NCI-H1436 (cell line): ENCODE measurements around the gene SCAANT1.

Experiments used
- DNase-seq: peaks from one replicate; lab custom pipeline; 2025; lab: John Stamatoyannopoulos, UW

SCAANT1 gene

DNA sequence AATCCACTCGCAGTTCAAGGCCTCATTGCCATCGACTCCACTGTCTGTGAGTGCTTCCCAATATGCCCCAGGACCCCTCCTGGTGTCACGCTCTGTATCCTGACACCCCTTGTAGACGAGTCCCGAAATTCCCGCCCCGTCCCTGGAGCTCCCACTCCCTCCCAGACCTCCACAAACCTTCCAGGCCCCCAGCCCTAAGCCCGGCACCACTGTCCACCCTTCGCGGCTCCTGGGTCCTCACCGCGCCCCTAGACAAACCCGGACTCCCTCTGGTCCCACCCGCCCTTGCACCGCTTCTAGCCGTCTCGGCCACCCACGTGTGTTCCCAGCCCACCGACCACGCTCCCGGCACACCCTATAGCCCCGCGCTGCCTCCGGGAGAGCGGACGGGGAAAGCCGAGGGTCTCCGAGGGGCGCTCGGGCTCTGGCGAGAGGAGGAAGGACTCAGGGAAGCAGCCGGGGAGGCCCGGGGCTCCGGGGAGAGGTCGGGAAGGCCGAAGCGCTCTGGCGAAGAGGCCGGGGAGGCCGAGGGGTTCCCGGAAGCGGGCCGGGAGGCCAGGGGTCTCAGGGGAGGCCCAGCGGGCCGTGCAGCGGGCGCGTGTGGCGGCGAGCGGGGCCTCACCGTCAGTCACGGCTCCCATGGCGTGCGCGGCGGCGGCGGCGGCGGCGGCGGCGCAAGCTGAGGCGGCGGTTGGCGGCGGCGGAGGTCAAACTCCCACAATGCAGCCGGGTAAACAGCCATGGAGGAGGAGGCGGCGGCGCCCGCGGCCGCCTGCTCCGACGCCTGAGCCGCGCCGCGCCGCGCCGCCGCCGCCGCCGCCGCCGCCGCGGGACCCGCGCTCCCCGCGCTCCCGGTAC, 48.8 kb downstream of the SCAANT1 start, which contains the start of the genes ATXN7 and THOC7:
TSS of gene ATXN7 (plus strand) at position 718 of the 858 bp plus-strand sequence. CDS start 48,732 bp downstream, outside the sequence.
TSS of gene THOC7 (minus strand) at position 656 of the 858 bp plus-strand sequence. CDS start at position 641, 15 bp downstream.
- no peak for DNase-seq

- no peak for DNase-seq
These were observed 49.4 kb downstream of the SCAANT1 start for GRCh38 chr3:63862804-63863149.
